Activated gamma-delta T cell treated with anti-CD3 and anti-CD28 coated beads, Interleukin-2, amount 50 U/mL, for 16 hours (primary cell): Measurements from ENCODE around the gene SHTN1.

Source experiments
- DNase-seq: peaks from one replicate; pipeline ENCODE4 v3.0.0-alpha.2; 2020; ENCODE audit warnings: low read depth

The SHTN1 gene

GRCh38 chr10:116868722-116869121, 136.3 kb downstream of the SHTN1 start:
- DNase-seq: no peak

DNA sequence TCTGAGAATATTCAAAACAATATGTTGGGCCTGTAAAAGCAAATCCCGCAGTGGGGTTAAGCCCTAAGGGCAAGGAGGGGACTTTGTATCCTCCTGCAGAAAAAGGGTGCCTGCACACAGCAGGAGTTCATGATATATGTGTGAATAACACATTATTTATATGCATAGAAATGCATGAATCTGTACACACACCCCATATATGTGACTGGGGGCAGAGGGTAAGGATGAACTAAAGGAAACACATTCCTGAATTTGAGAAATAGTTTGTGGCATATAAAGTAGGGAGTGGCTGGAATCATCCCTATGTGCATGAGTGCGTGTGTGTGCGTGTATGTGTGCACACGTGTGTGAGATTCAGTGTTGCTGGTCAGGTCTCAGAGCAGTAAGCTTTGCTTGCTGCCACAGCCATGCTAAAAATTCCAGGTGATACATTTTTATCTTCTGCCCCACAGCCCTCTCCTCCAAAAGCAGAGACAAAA, 136.8 kb downstream of the SHTN1 start:
- no peak for DNase-seq

DNA sequence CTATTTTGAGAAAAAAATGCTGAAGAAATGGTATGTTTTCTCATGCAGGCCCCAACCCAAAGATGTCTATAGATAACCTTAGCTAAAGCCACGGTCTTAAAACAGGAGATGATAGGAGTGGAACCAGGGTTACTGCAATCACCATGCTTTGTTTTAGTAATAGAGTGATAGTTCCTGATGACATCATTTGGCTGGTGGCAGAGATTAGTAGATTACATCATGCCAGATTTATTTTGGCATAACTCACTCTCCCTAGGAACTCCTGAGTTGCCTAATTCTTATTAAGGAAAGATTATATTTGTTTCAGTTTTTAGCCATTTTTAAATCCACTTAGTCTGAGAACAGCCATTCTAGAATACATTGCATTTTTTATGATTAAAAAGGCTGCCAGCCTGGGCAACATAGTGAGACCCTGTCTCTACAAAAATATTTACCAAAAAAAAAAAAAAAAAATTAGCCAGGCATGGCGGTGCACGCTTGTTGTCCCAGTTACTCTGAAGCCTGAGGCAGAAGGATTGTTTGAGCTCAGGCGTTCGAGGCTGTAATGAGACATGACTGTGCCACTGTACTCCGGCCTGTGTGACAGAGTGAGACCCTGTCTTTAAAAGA, 137.9 kb downstream of the SHTN1 start:
- no peak for DNase-seq

GRCh38 chr10:116866066-116866465, 138.9 kb downstream of the SHTN1 start:
- no peak for DNase-seq

GRCh38 chr10:116864436-116864835, 140.6 kb downstream of the SHTN1 start:
- DNase-seq: no peak

DNA sequence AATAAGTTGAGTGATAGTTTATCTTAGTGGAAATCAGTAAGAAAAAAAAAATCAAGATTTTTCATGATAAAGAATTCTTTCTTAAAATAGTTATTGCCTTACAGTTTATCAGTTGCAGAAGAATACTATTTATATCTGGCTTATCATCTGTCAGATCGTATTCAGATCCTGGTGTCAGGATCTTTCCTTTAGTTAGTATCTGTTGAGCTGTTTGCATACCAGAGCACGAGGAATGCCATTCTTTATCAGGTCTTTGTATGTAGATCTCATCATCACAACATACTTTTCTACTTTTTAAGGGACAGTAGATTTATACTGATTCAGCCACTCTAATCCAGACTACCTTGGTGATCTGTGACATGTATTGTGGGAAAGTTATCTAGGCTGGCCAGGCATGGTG, 143.2 kb downstream of the SHTN1 start:
- DNase-seq: no peak

- DNase-seq: no peak
These were observed 147.8 kb downstream of the SHTN1 start for GRCh38 chr10:116857156-116857555.

- DNase-seq: no peak
These were observed 151.3 kb downstream of the SHTN1 start for GRCh38 chr10:116853701-116854100.

GRCh38 chr10:116853287-116853686, 151.7 kb downstream of the SHTN1 start:
- DNase-seq: no peak

DNA sequence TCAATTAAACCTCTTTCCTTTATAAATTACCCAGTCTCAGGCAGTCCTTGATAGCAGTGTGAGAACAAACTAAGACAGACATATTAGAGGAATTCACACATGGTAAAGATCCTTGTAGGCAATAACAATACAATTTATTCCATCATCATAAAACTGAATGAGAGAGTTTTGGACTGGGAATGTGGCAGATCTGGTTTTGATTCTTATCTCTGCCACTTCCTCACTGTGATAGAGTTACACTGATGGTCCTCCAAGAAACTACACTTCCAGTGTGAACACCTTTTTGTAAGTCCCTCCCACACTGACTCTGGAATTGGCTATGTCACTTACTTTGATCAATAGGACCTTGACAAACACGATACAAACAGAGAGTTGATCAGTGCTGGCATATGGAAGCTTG, 152.7 kb downstream of the SHTN1 start:
- no peak for DNase-seq

- no peak for DNase-seq
These were observed 154.9 kb downstream of the SHTN1 start for GRCh38 chr10:116850058-116850611.

DNA sequence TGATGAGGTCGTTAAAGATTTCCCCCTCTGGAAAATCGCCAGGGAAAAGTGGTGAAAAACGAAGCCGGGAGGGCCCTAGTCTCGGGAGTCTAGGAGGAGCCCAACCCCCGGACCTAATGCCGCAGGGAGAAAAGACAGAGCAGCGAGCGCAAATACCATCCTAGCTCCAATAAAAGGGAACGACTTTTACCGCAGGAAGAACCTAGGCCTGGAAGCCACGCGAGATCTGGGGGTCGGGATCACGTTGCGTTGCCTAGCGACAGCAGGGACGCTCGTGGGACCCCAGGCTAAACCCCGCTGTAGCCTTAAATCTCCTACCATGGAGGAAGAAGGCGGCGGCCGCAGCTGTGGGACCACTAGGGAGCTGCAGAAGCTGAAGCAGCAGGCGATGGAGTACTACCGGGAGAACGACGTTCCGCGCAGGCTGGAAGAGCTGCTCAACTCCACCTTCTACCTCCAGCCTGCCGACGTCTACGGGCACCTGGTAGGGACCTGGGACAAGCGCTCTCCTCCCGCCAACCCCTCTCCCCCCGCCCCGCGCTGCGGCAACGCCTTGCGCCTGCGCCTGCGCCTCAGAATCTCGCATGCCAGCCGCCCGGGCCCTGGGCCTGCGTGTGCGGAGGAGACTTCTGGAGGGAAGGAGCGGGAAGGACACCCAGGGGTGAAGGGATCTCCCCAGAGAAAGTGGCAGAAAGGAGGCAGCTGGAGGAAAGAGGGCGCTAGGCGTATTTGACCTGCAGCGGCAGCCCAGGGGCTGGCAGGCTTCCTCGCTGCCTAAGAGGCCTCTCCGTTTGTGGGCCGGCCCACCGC, 155.5 kb downstream of the SHTN1 start, which contains the start of gene ENO4:
TSS of gene ENO4 (plus strand) at position 252 of the 810 bp plus-strand sequence. CDS start at position 320, 68 bp downstream.
- DNase-seq: no peak

GRCh38 chr10:116848944-116849247, 156.1 kb downstream of the SHTN1 start:
- no peak for DNase-seq

DNA sequence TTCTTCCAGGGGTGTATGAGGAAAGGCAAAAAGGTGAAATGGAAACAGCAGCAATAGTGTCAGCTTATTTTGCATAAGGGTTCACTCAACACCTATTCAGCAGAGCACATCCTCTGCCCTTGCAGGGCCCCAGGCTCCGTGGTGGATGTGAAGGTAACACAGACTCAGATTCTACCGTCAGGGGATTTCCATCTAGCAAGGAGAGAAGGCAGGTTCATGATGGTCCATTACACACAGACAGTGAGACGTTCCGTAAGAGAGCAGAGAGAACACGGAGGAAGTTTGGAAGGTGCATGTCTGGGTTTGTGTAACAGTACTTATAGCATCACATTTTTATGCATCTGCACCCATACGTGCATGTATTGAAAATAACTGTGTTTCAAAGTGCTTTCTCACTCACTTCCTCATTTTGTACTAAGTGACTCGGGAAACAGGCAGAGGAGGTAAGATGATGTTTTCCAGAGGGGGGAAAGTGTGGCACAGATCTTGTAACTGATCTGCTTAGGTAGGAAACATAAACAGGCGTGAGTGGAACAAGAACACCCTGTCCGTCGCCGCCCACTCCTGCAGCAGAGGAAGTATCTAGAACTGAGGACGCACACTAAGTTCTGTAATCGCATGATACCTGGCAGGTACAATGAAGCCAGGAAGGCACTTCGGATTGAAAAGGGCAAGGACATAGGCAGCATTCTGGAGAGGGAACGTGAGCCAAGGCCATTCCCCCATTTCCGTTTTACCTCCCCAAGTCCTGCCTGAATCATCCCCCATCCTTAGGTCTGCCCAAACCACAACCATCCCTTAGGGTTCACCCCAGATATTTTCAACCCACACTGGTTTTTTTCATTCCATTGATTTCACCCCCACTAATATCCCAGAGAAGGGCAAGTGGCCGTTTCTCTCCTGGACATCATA, 156.7 kb downstream of the SHTN1 start:
- no peak for DNase-seq

DNA sequence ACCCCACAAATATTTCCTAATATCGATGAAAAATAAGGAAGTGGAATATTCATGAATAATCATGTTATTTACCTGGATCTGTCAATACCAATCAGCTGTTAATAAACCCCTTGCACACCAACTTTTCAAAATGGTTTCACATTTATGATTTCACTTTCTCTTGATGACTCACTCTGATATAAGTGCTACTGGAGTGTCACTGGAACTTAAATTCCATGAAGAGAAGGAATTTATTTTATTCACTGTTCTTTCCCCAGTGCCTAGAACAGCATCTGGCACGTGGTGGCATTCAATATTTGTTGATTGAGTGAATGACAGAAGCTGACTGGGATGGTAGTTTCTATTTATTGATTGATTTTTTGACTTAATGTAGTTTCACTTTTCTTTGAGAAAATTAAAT, 159.2 kb downstream of the SHTN1 start:
- no peak for DNase-seq

DNA sequence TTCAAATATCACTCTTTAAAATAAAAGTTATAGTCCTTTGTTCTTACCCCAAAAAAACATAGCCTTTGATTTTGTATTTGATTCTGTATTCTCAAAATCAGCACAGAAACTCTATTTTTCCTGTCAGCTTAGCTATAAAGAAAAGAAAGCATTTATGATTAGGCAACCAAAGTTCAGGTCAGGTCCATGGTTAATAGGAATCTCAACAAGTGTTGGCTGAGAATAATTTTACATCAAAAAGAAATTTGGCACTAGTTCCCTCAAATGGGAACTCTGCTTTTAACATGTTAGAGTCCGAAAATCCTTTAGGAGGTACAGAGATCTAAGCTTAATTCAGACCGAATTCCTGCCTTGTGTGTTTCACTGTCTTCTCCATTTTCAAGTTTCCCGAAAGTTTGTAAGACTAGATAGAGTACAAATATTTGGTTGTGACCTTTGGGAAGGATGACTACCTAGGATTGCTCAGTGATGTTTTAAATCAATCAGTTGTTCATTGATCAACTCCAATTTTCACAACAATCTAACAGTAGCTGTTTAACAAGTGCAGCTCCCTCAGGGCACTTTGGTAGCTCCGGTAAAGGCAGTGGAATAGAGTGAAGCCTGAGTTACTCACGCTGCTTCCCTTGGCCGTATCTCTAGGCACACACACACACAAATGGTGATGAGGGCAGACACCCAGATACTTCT, 164.5 kb downstream of the SHTN1 start:
- no peak for DNase-seq

- no peak for DNase-seq
These were observed 166.8 kb downstream of the SHTN1 start for GRCh38 chr10:116838143-116838725.

DNA sequence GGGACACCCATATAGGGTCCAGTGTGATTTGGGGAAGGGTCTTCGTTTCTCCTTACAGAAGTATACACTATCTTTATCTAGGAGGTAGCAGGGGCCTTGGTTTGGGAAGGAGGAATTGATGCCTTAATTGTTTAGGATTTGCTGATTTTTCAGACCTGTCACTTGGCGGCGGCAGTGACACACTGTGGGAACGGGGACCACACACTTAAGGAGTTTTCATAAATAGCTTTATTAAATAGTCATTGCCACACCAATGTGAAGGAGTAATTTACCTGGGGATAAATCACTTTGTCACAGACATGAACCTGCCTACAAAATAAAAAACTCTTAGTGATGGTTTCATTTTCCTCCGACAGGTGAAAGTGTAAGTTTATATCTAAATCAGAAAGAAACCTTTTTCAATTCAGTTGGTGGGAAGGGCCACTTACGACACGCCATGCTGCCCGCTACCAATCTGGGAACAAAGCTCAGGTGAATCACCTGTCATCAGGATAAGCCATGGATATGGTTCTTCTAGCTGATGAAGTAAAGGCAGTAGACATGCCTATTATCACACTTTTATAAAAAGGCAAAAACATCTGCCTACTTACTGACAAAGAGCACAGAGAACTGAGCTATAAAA, 168.0 kb downstream of the SHTN1 start:
- DNase-seq: no peak

DNA sequence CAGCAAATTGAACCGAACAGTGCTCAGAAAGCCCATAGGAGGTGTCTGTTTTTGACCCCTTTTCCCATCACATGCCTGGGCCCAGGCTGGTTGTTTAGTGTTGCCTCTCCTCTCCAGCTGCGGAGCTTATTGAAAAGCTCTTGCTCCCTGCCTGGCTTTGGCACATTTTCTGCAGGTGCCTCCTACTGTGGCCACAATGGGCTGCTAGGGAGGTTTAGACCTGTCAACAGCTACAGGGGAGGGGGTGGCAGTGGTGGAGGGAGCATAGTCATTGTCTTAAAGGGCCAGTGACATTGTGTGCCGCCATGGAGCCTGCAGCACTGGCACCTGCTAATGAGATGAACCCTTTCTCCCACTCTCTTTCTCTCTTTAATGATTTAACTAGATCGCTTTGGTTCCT, 168.9 kb downstream of the SHTN1 start:
- DNase-seq: no peak

- DNase-seq: no peak
These were observed 169.3 kb downstream of the SHTN1 start for GRCh38 chr10:116835658-116836057.
